NOMO-1 treated with dmso at 0.1 percent for 144 hours (cell line): Measurements from ENCODE around the gene RPS6KA6.

ENCODE experiments used
- DNase-seq: peaks from one replicate; lab custom pipeline; 2025; ENCODE audit not compliant: unreplicated experiment; lab: John Stamatoyannopoulos, UW

Gene RPS6KA6

DNA sequence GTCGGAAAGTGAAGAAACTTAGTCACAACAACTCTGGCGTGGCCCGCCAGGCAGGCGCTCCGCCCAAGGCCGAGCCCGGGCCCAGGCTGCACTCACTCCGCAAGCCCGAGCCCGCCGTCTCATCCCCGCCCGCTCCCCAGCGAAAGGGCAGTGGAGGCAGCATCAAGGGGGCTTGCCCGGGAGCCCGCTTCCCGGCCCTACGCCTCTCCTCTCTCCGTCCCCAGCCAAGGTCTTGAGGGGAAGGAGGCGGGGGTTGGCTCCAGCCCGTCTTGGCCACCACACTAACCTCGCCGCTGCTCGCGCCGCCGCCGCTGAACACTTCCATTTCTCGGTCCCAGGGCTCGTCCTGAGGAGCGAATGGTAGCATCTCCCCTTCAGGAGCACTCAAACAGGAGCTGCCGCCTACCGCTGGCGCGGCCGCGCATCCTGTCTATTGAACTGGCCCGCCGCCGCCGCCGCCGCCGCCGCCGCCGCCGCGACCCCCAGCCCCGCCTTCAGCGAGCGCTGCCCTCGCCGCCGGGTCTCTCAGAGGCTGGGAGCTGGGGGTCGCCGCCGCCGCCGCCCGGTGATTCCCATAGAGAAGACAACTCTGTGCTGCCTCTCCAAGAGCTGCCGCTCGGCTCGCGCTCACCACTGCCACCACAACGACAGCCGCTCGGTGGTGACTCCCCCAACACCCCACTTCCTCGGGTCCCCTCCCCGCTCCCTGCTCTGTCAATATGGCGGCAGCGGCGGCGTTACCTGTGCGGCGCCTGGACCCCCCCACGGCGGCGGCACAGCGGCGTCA lies at the start of gene RPS6KA6:
RPS6KA6 (minus strand) TSS at position 667 of the 787 bp plus-strand sequence; CDS start at position 367, 300 bp downstream.
- DNase-seq = no peak

DNA sequence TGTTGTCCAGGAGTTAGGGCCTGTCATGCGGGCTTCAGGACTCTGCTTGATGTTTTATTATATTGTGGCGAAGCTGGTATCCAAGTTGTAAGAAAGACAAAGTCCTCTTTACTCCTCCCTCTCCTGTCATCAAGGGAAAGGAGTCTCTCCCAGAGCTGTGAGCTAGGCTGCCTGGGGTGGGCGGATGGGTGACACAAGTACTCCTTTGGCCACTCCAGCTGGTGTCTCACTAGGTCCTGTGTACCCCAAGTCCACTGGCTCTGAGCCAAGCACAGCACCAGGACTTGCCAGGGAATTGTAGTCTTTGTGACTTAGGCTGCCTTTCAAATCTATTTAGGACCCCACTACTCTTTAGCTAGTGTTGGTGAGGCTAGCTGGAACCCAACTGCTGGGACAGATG lies 36.7 kb upstream of the RPS6KA6 start:
- no peak for DNase-seq

DNA sequence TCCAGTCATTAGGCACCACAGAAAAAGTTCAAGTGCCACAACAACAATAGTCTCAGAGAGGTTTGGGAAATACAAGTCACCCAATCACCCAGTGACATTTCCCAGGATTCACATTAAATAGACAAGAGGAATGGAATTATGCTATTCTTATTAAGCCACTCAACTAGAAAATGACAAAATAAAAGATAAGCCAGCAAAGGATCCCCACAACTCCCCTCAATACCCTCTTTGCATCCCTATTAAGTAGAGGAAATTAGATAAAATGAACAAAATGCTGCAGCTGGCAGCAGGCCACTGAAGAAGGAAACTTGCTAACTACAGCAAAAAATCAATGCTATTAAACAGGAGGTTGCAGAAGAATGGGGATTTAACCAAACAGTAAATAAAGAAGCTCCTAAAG lies 35.3 kb upstream of the RPS6KA6 start:
- DNase-seq = no peak

DNA sequence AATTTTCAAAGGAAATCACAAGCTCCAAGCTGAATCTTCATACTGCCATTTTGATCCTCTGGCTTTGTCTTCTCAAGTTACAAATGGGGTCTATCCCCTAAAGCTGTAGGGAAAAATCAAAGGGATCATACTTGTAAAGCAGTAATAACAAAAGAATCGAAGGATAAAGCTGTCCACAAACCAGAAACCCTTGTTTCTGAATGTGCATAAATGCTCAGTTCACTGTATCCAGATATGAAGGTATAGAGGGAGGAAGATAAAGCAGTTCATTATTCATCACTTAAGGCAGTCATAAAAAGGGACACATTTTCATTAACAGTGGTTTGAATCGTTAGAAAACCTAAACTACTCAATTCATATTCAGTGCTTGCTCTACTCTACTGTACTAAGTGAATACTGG lies 33.2 kb upstream of the RPS6KA6 start:
- no peak for DNase-seq

DNA sequence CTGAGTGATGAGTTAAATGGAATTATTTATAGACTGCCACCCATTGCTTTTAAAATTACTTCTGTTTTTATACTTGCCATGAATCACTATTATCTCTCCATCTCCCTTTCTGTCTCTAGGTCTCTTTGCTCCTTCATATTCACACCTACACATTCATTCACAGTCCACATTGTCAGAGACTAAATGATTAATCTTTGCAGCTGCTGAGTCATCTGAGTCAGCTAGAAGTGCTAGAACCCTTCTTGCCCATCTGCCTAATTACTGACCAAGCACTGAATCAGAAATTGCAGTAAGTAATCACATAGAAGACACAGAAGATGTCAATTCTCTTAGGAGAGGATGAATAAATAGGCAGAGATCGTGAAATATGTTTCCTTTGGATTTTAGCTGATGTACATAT lies 31.6 kb upstream of the RPS6KA6 start:
- no peak for DNase-seq

DNA sequence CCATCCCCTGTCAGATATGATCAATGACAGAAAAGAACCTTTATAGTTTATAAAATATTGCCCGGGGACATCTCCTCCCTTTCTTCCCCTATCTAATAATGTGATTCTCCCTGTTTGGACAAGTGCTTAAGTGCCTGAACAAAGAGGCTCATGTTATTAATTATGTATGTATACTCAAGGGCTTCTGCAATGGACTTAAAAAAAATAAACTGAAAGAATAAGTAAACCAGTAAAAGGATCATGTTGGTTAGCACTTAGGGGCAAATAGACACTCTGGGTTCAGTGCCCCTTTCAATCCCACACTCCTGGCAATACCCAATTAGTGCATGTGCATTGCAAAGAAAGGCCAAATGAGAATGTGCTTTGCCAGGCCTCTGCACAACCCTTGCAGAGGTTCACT lies 30.7 kb upstream of the RPS6KA6 start:
- no peak for DNase-seq

DNA sequence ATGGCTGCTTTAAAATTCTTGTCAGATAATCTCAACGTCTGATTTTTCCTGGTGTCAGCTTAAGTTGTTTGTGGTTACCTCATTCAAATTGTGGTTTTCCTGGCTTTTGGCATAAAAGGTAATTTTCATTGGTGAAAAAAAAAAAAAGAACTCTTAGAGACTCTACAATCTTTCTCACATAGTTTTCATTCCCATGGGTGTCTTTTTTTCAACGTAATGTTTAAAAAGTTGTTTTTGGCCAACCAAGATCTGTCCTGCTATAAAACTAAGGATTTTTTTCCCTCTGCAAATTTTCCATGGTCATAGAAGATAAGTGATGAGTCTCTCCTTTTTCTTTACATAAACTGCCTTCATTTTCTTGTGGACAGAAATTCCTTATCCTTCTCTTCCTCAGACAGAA lies 28.9 kb upstream of the RPS6KA6 start:
- DNase-seq = no peak

DNA sequence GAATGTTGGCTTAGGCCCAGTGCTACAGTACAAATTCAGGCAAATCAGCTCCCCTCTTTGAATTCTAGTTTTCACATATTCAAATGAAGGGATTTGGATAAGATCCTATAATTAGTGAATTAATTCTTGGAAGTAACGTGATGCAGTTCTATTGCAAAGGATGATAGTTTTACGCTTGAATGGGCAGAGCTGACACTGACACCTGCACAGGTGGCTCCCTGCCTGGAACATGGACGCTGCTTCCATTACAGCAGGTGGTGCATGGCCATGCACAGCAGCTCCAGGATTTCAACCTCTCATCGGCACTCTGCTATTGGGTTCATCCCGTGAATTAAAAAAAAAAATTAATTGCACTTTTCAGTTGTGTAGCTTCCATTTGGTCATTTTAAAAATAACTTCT lies 28.4 kb upstream of the RPS6KA6 start:
- DNase-seq = no peak

DNA sequence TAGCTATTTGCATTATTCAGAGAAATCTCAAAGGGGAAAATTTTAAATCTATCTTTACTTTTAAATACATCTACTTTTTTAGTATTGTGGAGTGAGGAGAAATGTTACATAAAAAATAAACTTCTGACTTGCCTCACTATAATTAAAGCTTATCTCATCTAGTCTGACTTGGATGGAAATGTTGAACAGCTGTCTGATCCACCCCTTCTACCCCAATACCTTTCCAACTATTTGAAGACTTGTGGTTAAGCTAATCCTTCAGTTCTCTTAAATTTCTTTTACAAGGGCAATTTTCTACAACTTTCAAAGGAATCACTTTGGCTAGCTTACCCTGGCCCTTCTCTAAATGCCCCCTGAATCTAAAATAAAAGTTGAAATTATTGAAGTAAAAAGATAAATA lies 17.3 kb upstream of the RPS6KA6 start:
- no peak for DNase-seq

DNA sequence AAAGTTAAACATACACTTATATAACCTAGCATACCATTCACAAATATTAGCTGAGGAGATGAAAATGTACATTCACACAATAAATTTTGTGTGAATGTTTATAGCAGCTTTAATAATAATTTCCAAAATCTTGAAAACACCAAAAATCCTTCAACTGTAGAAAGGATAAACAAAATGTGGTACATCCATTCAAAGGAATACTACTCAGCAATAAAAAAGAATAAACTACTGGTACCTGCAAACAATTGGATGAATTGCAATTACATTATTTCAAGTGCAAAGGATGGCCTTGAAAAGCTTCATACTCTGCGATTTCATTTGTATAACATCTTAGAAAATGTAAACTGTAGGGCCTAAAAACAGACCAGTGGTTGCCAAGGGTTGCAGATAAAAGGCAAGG lies 11.7 kb upstream of the RPS6KA6 start:
- no peak for DNase-seq

DNA sequence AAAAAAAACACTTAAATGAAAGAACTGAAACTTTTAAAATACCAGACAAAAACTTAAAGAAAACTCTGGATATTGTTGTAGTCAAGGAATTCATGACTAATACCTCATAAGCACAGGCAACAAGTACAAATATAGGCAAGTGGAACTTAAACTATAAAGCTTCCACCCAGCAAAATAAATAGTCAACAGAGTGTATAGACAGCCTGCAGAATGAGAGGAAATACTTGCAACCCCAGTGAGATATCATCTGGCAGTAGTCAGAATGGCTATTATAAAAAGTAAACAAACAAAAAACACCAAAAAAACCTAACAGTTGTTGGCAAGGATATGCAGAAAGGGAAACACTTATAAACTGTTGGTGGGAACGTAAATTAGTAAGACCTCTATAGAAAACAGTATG lies 9.6 kb upstream of the RPS6KA6 start:
- no peak for DNase-seq

DNA sequence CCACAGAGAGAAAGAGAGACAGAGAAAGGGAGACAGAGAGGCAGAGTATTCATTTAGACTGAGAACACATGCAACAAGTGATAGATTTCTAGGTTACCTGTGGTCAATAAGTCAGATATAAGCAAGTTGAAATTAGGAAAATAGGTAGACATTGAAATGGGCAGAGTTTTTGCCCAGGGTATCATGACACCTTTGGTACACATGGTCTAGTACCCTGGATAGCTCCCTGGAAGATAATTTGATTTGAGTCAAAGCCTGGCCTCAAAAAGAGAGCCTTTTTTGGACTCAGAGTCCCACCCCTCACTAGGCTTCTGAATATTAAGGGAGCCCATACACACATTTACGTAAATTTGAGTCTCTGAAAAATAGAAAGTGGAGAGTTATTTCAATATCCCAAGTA lies 4.0 kb upstream of the RPS6KA6 start:
- no peak for DNase-seq

DNA sequence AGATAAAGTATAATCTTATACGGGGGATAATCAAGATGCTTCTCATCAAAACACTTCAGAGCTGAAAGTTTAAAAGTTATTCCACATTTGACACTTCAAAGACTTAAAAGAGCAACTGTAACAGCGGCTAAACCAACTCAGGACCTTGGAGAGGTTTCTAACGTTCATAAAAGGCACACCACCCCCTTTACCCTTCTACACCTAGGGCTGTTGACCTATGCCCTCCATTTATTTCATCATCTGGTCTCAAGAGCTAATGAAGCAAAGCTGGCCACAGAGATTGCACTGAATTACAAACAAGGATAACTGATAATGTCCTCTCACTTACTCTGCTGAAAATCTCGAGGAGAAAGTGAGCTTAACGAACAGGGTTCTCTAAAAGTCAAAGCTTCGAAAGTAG lies 1.1 kb upstream of the RPS6KA6 start:
- DNase-seq = no peak

DNA sequence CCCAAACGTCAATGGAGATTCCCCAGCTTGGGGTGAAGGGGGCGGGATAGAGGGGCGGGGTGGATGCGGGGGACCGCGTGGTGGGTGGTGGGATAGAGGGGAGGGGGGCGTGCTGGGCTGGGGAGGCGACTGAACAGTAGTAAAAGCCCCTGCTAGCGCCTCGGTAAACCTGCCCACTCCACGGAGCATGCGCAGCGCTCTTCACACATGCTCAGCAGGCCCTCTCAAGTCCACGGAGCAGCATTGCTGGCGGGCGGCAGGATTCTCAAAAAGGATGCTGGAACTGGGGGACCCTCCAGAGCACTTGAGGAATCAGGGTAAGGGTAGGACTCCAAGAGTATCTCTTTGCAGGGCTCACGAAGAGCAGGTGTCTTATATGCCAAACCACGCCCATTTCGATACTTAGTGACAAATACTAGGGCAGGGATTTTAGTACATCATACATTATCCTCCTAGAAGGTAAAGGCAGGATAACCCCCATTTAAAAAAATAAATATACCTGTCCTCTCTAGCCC lies 378 bp upstream of the RPS6KA6 start:
- DNase-seq = no peak

DNA sequence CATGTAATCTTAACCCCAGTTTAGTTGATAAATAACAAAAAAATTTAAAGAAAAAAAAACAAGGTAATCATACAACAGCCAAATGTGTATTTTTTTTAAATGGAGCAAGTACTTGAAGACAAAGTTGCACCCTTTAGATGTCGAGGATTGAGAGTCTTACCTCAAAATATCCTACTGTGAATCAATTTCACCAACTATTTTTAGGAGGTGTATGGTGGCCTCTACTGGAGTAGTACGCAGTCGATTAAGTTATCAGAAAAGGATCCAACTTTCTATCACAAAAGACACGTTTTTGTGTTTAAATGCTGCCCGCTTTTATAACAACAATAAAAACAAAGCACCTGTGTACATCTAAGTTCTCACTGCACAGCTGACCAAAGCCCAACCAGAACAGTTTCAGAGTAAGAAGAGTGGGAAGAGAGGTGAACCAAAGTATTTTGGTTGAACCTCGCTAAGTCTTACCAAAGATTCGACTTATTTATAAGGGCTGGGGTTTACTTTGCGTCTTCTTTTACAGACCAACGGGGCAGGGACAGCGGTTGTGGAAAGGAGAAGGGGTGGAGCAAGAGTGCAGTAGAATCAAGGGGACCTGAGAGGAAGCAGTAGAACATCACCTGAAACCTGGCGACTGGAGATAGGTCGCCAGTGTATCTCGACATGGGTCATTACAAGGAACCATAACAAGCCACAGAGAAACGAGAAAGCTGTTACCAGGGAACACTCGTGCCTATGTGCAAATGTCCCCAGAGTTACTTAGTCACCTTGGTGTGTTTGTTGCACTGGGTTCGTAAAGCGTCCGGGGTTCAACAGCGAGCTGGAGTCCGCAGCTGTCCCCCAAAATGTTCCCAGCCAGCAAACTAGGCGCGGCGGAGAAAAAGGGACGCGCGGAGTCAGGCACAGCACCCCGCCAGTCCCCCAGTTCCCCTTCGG lies 1.1 kb downstream of the RPS6KA6 start:
- no peak for DNase-seq

DNA sequence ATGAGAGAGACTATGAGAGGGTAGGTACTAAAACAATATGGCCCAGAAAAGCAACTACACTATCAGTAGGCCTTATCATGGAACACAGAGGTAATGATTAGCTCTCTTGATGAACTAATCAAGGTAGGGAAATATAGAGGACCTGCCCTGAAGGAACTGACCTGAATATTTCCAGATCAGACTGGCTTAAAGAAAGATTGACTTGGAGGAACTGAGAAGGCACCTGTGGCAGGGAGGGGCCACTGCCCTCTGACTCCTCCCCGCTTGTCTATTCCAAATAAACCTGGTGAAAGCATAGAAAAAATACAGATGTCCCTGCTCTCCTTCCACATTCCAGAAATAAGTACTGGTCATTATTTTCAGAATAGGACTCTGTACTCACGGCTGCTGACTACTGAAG lies 5.5 kb downstream of the RPS6KA6 start:
- no peak for DNase-seq

DNA sequence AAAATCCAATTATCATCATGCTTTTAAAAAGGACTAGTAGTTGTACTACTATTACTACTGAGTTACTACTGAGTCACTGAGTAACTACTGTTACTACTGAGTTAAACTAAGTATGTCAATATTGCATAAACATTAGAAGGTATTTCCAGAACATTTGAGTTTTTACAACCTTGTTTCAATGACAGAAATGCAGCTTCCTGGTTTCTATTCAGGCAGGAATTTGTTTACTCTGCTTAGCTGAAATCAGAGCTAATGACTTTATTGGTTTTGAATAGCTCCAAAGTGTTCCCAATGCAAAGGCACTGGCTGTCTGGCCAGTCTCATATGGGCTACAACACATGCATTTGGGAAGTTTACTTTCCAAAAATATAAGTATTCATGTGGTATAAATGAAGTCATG lies 12.0 kb downstream of the RPS6KA6 start:
- DNase-seq = no peak

DNA sequence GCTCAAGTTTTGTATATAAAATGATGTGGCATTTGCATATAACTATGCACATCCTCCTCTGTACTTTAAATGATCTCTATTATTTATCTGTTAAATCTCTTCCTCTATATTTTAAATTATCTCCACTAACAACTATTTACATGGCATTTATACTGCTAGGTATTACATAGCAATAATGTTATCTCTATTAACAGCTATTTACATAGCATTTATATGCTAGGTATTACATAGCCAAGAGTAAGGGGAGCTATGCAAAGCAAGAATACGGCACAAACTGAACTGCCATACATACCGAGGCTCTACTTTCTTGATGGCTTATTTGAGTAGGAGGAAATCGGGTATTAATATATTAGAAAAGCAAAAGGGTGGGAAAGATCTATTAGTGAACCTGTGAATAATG lies 12.7 kb downstream of the RPS6KA6 start:
- DNase-seq = no peak

DNA sequence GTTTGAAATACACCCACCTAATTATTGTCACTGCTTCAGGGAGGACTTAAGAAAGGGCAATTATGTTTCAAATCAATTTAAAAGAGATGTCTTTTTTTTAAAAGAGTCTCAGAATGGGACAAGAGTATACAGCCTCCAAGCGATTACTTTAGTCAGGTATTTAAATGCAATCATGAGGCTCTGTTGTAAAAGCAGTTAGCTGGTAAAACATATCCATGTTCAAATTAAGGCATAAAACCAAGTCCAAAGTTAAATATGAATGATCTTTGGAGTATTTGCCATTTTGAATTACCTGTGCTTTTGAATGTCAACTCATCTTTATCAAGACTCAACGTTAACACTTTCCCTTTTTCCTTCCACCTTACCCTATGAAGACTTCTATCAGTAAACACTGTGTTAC lies 13.7 kb downstream of the RPS6KA6 start:
- DNase-seq = no peak

DNA sequence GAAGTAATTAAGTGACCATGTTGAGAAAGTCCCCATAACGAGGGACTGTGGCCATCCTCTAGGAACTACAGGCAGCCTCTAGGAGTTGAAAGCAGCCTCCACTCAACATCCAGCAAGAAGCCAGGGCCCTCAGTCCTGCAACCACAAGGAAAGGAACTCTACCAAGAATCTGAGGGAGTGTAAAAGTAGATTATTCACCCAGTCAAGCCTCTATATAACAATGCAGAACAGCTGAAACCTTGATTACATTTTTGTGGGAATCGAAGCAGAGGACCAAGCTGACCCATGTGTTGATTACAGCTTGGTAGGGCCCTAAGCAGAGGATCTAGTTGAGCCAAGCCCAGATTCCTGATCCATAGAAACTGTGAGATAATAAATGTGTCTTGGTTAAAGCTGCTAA lies 17.1 kb downstream of the RPS6KA6 start:
- DNase-seq = no peak

DNA sequence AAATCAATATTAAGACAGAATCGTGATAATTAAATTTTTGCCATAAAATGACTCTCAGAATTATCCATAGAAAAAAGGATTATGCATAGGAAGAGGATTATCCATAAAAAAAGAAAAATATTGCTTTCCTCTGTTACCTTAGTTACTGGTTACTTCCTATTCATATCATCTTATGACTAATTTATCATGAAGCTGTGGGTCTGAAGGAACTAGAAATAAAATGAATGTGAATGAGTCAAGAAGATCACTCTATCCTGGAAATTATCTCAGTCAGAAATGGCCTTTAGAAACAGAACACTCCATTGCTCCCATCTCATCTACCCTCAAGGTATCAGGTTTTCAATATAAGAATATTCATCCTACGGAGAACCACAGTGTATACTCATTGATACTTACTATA lies 19.4 kb downstream of the RPS6KA6 start:
- no peak for DNase-seq

DNA sequence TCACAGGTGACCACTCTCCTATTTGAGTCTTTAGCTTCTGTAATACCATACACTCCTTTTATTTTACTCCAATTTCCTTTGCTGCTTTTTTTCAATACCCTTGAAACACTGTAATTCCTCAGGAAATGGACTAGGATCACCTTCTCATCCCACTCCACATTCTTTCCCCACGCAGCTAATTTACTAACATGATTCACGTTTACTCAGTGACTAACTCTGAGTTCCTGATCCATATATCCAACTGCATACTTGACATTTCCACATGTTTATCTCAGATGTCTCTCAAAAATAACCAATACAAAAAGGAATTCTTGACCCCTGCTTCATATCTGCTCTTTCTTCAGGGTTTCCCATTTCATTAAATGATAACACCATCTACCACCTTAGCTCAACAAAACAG lies 19.9 kb downstream of the RPS6KA6 start:
- no peak for DNase-seq
